MCF 10A (cell line): ENCODE results near the gene FMNL2. TPM values are rescaled to one million over a fixed set of nuclear protein-coding genes. Genes with fewer than 3 reads are reported as not detected.
A peak's percentile ranks its signal among the peaks of the same experiment; 100 is the strongest.

Experiments
- BruUV-seq: library from RNA; stranded (reverse); fragments of 400-500 nt; replicated peaks from 2 replicates; lab custom pipeline; 2021; lab: Mats Ljungman, UMichigan
- CTCF ChIA-PET: fragments of 300-600 bp; sonication (Branson Sonifier 250); formaldehyde crosslinking; extraction: SDS; loops from one replicate; lab custom pipeline; 2021; ENCODE audit warnings: antibody characterized with exemption, inconsistent platforms; lab: Yijun Ruan, JAX
- POLR2A ChIA-PET: fragments of 300-600, 350-650 bp; sonication (Branson Sonifier 250); formaldehyde crosslinking; extraction: SDS; loops from one replicate; lab custom pipeline; 2020; ENCODE audit warnings: antibody characterized with exemption, inconsistent platforms; lab: Yijun Ruan, JAX
- DNase-seq: peaks from one replicate; pipeline ENCODE4 v3.0.0-alpha.2; 2018; ENCODE audit not compliant: unreplicated experiment
- H3K27ac Mint-ChIP-seq: one replicate; pipeline ENCODE4 v1.8.0; 2022; ENCODE audit warnings: mild to moderate bottlenecking, low read depth, mixed read lengths; ENCODE audit not compliant: unreplicated experiment
- H3K27me3 Mint-ChIP-seq: one replicate; pipeline ENCODE4 v1.8.0; 2022; ENCODE audit warnings: mixed read lengths; ENCODE audit not compliant: insufficient read depth, unreplicated experiment
- H3K36me3 Mint-ChIP-seq: one replicate; pipeline ENCODE4 v1.8.0; 2022; ENCODE audit warnings: mild to moderate bottlenecking, moderate library complexity, mixed read lengths; ENCODE audit not compliant: insufficient read depth, unreplicated experiment
- H3K4me1 Mint-ChIP-seq: one replicate; pipeline ENCODE4 v1.8.0; 2022; ENCODE audit warnings: mixed read lengths; ENCODE audit not compliant: insufficient read depth, unreplicated experiment
- H3K4me3 Mint-ChIP-seq: one replicate; pipeline ENCODE4 v1.8.0; 2022; ENCODE audit warnings: mild to moderate bottlenecking, moderate library complexity, mixed read lengths; ENCODE audit not compliant: unreplicated experiment
- H3K9me3 Mint-ChIP-seq: one replicate; pipeline ENCODE4 v1.8.0; 2022; ENCODE audit warnings: mixed read lengths; ENCODE audit not compliant: unreplicated experiment
- intact Hi-C: fragments of 100-400 bp; cut with micrococcal nuclease; formaldehyde crosslinking; loops from 2 replicates; pipeline ENCODE4 v1.14.1; 2022
- total RNA-seq: library from RNA; stranded (reverse); gene quantifications from 2 replicates; pipeline ENCODE4 v1.2.3, GENCODE V29; 2022
- TF ChIP-seq, protein P1 (sequence below): fragments of 200-600 bp; IDR thresholded peaks from one replicate; pipeline ENCODE4 v1.8.0; 2022; ENCODE audit warnings: antibody characterized with exemption, mild to moderate bottlenecking; ENCODE audit not compliant: unreplicated experiment

Gene FMNL2
- total RNA-seq, 1 experiment from 2014 or later, result 76.5 TPM

DNA sequence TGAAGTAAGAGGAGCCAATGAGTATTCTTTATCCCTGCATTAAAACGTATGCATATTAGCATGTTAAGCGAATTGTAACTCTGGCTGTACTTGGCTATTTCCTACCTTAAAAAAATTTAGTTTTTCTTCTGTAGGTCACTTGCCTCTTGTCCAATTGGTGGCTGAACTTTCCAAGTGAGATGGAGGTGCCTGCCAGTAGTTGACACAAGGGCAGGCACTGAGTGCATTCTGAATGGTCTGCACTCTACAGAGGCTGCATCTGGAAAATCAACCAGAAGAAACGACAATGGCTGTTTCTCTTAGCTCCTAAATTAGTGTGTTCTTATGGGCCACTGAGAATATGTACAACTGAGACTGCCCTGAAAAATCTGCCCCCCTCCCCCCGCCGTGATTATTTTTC is 221.5 kb downstream of the FMNL2 start:
- no peak overlapping the region for H3K4me3 Mint-ChIP-seq
- TF ChIP-seq, protein P1, sequence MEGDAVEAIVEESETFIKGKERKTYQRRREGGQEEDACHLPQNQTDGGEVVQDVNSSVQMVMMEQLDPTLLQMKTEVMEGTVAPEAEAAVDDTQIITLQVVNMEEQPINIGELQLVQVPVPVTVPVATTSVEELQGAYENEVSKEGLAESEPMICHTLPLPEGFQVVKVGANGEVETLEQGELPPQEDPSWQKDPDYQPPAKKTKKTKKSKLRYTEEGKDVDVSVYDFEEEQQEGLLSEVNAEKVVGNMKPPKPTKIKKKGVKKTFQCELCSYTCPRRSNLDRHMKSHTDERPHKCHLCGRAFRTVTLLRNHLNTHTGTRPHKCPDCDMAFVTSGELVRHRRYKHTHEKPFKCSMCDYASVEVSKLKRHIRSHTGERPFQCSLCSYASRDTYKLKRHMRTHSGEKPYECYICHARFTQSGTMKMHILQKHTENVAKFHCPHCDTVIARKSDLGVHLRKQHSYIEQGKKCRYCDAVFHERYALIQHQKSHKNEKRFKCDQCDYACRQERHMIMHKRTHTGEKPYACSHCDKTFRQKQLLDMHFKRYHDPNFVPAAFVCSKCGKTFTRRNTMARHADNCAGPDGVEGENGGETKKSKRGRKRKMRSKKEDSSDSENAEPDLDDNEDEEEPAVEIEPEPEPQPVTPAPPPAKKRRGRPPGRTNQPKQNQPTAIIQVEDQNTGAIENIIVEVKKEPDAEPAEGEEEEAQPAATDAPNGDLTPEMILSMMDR, result no peak
- H3K36me3 Mint-ChIP-seq, result peaks cover 24% of the 10 kb centered on the region
- peaks cover 12% of the 10 kb centered on the region for H3K4me1 Mint-ChIP-seq
- BruUV-seq, result no TSS peak
- no peaks in the 10 kb centered on the region for H3K27me3 Mint-ChIP-seq
- POLR2A ChIA-PET, result interaction anchor here (0.7 to 1.9 kb wide), 2 partner anchors 17 to 50 kb away, joined by 4 read pairs; no protein-coding TSS in a partner anchor
- intact Hi-C loops, result no loop called here
- H3K9me3 Mint-ChIP-seq, result no peaks in the 10 kb centered on the region
- no peak overlapping the region for H3K27ac Mint-ChIP-seq
- CTCF ChIA-PET, result interaction anchor here (0.6 to 1.2 kb wide), 5 partner anchors 9 to 367 kb away, joined by 3 to 4 read pairs (median 3); no protein-coding TSS in a partner anchor
- DNase-seq, result no peak

DNA sequence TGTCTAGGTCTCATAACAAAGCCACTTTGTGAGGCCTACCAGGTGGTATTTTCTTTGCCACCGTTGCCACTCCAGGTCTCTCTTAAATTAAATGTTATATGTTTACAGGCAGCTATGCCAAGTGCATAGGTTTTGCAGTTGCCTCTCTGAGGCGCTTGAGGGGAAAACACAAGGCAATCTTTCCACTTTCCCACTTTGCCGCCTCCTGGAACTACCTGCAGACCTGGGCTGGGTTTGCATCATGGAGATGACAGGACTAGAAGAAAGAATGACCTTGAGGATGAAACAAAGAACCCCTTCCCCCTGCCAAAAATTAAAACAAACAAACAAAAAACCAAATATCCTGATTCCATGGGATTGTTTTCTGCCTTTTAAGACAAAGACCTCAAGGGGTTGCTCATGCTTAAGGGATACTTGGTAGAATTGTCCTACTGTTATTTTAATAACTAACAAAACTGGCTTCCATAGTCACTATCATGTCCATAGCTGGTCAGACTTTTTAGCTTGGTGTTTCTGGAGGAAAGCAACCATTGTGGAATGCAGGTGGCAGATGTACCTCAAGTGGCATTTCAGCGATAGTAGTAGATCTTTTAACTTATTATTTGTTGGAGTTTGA is 222.4 kb downstream of the FMNL2 start:
- no peak for DNase-seq
- Mint-ChIP-seq H3K27ac (no peak overlapping the region), H3K36me3 (peaks cover 30% of the 10 kb centered on the region)

DNA sequence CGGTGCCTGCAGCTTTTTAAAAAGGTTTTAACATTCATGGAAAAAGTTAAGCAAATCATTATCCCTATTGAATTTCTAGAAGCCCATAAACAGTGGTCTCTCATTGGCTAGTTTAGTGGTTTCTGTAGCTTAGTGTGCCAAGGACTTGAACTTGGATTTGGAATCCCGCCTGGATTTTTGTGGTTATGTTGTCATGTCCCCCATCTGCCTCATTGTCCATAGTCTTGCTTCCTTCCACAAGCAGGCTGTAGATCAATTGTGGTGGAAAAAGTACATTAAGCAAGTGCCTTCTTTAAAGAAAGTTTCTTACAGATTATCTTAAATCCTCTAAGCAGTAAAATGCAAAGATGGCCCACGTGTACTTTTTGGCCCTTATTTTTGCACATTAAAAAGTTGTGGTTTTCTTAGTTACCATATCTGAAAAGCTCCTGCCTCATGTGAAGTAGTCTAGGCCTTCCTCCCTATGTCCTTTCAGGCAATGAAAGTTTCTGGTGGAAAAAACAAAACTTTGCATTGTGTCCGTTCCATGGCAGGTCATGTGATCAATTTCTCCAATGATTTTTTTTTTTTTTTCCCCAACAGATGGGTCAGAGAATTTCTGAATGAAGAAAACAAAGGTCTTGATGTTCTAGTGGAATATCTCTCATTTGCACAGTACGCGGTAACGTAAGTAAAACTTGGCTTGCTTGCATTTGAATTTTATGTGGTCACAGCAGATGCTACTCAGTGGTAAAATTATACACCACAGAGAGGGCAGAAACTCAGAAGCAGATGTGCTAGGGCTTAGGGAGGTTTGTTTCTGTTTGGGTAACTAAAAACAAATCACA is 223.4 kb downstream of the FMNL2 start:
- TF ChIP-seq, protein P1, result no peak
- no peaks in the 10 kb centered on the region for H3K27me3 Mint-ChIP-seq
- no peak overlapping the region for H3K4me3 Mint-ChIP-seq
- CTCF ChIA-PET, result interaction anchor here (0.6 kb wide), 1 partner anchor 162 kb away, joined by 3 read pairs; no protein-coding TSS in a partner anchor
- peak; percentile 64 for DNase-seq
- H3K36me3 Mint-ChIP-seq, result peaks cover 33% of the 10 kb centered on the region
- no TSS peak for BruUV-seq
- POLR2A ChIA-PET, result interaction anchor here (0.8 to 1.9 kb wide), 2 partner anchors 15 to 27 kb away, joined by 3 to 4 read pairs; no protein-coding TSS in a partner anchor
- H3K4me1 Mint-ChIP-seq, result peaks cover 12% of the 10 kb centered on the region
- no peak overlapping the region for H3K27ac Mint-ChIP-seq
- intact Hi-C loops, result no loop called here
- no peaks in the 10 kb centered on the region for H3K9me3 Mint-ChIP-seq

More for the DNA sequence above, 222.4 kb downstream of the FMNL2 start:
- H3K27me3 Mint-ChIP-seq, result no peaks in the 10 kb centered on the region
- peaks cover 12% of the 10 kb centered on the region for H3K4me1 Mint-ChIP-seq
- intact Hi-C loops, result no loop called here
- BruUV-seq, result no TSS peak
- CTCF ChIA-PET, result interaction anchor here (0.6 kb wide), 3 partner anchors 11 to 61 kb away, joined by 3 read pairs; no protein-coding TSS in a partner anchor
- H3K9me3 Mint-ChIP-seq, result no peaks in the 10 kb centered on the region
- POLR2A ChIA-PET, result interaction anchor here (1.9 kb wide), 1 partner anchor 16 kb away, joined by 4 read pairs; no protein-coding TSS in a partner anchor
- no peak overlapping the region for H3K4me3 Mint-ChIP-seq
- TF ChIP-seq, protein P1, result no peak

DNA sequence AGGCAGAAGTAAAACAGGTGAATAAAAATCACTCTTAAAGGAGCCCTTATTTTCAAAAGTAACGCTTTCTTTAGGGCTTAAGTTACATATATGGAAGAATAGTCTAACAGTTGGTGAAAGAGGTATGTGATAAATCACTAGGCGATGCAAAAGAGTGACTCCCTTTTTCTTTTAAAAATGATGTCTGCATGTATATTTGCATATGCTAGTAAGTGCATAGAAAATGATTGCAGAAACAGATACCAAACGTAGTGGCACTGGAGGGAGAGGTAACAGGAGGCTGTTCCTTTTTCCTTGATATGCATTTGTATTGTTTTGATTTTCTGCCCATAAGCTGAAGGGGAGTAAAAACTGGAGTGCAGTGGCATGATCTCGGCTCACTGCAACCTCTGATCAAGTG is 224.0 kb downstream of the FMNL2 start:
- Mint-ChIP-seq H3K27me3 (no peaks in the 10 kb centered on the region), H3K9me3 (no peaks in the 10 kb centered on the region), H3K4me3 (no peak overlapping the region), H3K27ac (no peak overlapping the region), H3K4me1 (peaks cover 12% of the 10 kb centered on the region), H3K36me3 (peaks cover 33% of the 10 kb centered on the region)
- BruUV-seq, result no TSS peak
- TF ChIP-seq, protein P1, result no peak
- no peak for DNase-seq
- intact Hi-C loops, result no loop called here
- POLR2A ChIA-PET, result interaction anchor here (0.8 kb wide), 1 partner anchor 26 kb away, joined by 3 read pairs; no protein-coding TSS in a partner anchor
- CTCF ChIA-PET, result no interaction called here
